ENCODE results near the gene DHRSX. TPM values are rescaled to one million over a fixed set of nuclear protein-coding genes. Genes with fewer than 3 reads are reported as not detected.

Gene DHRSX, protein sequence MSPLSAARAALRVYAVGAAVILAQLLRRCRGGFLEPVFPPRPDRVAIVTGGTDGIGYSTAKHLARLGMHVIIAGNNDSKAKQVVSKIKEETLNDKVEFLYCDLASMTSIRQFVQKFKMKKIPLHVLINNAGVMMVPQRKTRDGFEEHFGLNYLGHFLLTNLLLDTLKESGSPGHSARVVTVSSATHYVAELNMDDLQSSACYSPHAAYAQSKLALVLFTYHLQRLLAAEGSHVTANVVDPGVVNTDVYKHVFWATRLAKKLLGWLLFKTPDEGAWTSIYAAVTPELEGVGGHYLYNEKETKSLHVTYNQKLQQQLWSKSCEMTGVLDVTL
- total RNA-seq: 10 to 100 TPM; 18.2 to 34.8 (median 21.2) TPM

DNA sequence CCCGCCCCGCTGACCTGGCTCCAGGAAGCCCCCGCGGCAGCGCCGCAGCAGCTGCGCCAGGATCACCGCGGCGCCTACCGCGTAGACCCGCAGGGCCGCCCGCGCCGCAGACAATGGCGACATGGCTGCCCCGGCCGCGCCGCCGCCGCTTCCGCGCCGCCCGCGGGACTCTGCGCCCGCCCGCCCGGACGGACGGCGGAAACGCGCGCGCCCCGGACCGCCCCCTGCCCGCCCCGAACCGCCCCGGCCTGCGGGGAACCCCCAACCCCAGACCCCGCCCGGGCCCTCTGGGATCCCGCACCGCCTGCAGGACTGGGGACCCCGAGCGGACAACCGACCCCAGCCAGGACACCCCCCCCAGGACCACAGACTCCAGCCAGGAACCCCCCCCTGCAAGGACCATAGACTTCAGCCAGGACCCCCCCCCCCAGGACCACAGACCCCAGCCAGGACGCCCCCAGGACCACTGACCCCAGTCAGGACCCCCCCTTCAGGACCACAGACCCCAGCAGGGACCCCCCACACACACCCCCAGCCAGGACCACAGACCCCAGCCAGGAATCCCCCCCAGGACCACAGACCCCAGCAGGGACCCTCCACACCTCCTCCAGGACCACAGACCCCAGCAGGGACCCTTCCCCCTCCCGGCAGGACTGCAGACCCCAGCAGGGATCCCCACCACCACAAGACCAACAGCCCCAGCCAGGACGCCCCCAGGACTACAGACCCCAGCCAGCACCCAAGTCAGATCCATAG is at the start of gene DHRSX, which contains the start of gene ZBED1:
TSS of gene DHRSX (minus strand) at position 174 of the 756 bp plus-strand sequence. CDS start at position 123, 51 bp downstream.
TSS of gene ZBED1 (minus strand) at position 174 of the 756 bp plus-strand sequence. CDS start 10,257 bp downstream, outside the sequence.
- Histone ChIP-seq H3K4me3 (peak within 1 kb of the TSS; percentile 74 to 98 (median 92)), H3K4me1 (peaks cover 24 to 37% (median 32%) of the 10 kb centered on the region in 4 donors), H3K27ac (peak within 1 kb of the TSS; percentile 92 to 95 (median 92)), H3K9me3 (no peaks in the 10 kb centered on the region), H3K36me3 (peaks cover 0 to under 1% (median 0%) of the 10 kb centered on the region in 4 donors), H3K27me3 (no peaks in the 10 kb centered on the region)
- ATAC-seq (ENCODE audit: low FRiP score in 2 of 2) (peak in 1 of 2 donors; percentile 80), DNase-seq (peak; percentile 38 to 94)
- 44% methylated on average over 4 of the region's 57 CpGs; no CpG with 5 or more reads in 1 of the 2 donors for WGBS, 2 donors
- peak in 2 of 4 donors; percentile 12 to 59 for TF ChIP-seq POLR2A (IDR thresholded peaks at IDR 0.05)
- no peak for TF ChIP-seq EP300 (IDR thresholded peaks at IDR 0.05)

- TF ChIP-seq CTCF (IDR thresholded peaks at IDR 0.05): no peak
- TF ChIP-seq POLR2AphosphoS5 (IDR thresholded peaks at IDR 0.05): no peak
- no peak for TF ChIP-seq POLR2A (IDR thresholded peaks at IDR 0.05)
- no peak for TF ChIP-seq EP300 (IDR thresholded peaks at IDR 0.05)
- Histone ChIP-seq H3K36me3 (no peaks in the 10 kb centered on the region), H3K9me3 (no peaks in the 10 kb centered on the region), H3K4me3 (peak overlapping the region in 1 of 4 donors; percentile 18), H3K27me3 (no peaks in the 10 kb centered on the region), H3K27ac (no peak overlapping the region), H3K4me1 (peaks cover 0 to 4% (median 0%) of the 10 kb centered on the region in 4 donors)
- ATAC-seq (ENCODE audit: low FRiP score in 2 of 2) (no peak), DNase-seq (peak in 1 of 2 donors; percentile 22)
- 52 to 58% methylated on average over 7 of the region's 7 CpGs for WGBS, 2 donors
These were observed 49.1 kb upstream of the DHRSX start for GRCh38 chrX:2549876-2550275.

DNA sequence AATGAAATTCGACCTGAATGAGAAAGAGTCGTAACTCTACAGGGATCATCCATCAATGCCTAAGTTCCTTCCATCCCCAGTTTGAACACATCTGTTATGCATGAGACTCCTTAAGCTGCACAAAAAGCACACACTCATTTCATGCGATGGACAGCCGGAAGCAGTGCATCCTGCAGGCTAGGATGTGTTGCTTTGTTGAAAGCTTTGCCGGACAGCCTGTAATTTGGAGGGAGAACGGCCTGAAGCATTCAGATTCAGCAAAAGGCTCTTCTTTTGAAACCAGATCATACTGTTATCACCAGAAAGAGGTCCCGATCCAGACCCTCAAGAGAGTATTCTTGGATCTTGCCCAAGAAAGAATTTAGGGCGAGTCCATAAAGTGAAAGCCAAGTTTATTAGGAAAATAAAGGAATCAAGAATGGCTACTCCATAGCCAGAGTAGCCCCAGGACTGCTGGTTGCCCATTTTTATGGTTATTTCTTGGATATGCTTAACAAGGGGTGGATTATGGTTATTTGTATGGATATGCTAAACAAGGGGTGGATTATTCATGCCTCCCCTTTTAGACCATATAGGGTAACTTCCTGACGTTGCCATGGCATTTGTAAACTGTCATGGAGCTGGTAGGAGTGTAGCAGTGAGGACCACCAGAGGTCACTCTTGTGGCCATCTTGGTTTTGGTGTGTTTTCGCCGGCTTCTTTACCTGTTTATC is 48.1 kb upstream of the DHRSX start:
- Histone ChIP-seq H3K9me3 (no peaks in the 10 kb centered on the region), H3K4me1 (peaks cover 0 to 4% (median 0%) of the 10 kb centered on the region in 4 donors), H3K27me3 (no peaks in the 10 kb centered on the region), H3K36me3 (no peaks in the 10 kb centered on the region), H3K4me3 (no peak overlapping the region), H3K27ac (no peak overlapping the region)
- WGBS, 2 donors: 63 to 65% methylated on average over 11 of the region's 11 CpGs
- DNase-seq (no peak), ATAC-seq (ENCODE audit: low FRiP score in 2 of 2) (no peak)
- TF ChIP-seq POLR2A (IDR thresholded peaks at IDR 0.05) (no peak), EP300 (IDR thresholded peaks at IDR 0.05) (no peak), CTCF (IDR thresholded peaks at IDR 0.05) (no peak)

GRCh38 chrX:2547736-2548135 is 47.0 kb upstream of the DHRSX start:
- H3K9me3 ChIP-seq: no peaks in the 10 kb centered on the region
- TF ChIP-seq EP300 (IDR thresholded peaks at IDR 0.05) (no peak), CTCF (IDR thresholded peaks at IDR 0.05) (no peak), POLR2AphosphoS5 (IDR thresholded peaks at IDR 0.05) (no peak), POLR2A (IDR thresholded peaks at IDR 0.05) (no peak)
- WGBS, 2 donors: 65 to 76% methylated on average over 4 of the region's 4 CpGs
- no peak overlapping the region for H3K4me3 ChIP-seq
- DNase-seq: no peak
- no peak overlapping the region for H3K27ac ChIP-seq
- H3K27me3 ChIP-seq: no peaks in the 10 kb centered on the region
- no peaks in the 10 kb centered on the region for H3K36me3 ChIP-seq
- no peak for ATAC-seq (ENCODE audit: low FRiP score in 2 of 2)
- peaks cover 0 to 4% (median 0%) of the 10 kb centered on the region in 4 donors for H3K4me1 ChIP-seq

All from upper lobe of left lung (tissue), 6 donors.